Neural cell (in vitro differentiated cells): ENCODE measurements around the gene RNF8.

Experiments
- EP300 ChIP-seq: fragments of 450-650 bp; conservative IDR thresholded peaks from 2 replicates; pipeline ENCODE4 v1.6.1; 2014; ENCODE audit warnings: antibody characterized with exemption, mild to moderate bottlenecking, moderate library complexity; ENCODE audit not compliant: poor library complexity, severe bottlenecking
- EZH2 ChIP-seq: fragments of 200-600, 300-800 bp; shearing (Covaris generic), sonication (generic); IDR thresholded peaks from 2 replicates; pipeline ENCODE4 v1.6.1; 2014; ENCODE audit warnings: antibody characterized with exemption, low read length, borderline replicate concordance, mild to moderate bottlenecking; ENCODE audit not compliant: insufficient read depth, poor library complexity, severe bottlenecking
- MXI1 ChIP-seq: fragments of 450-650 bp; conservative IDR thresholded peaks from 2 replicates; pipeline ENCODE4 v1.6.1; 2014; ENCODE audit warnings: antibody characterized with exemption, mild to moderate bottlenecking; ENCODE audit not compliant: poor library complexity, severe bottlenecking
- POLR2AphosphoS5 ChIP-seq: IDR thresholded peaks from 2 replicates; pipeline ENCODE4 v1.6.1; 2012
- RAD21 ChIP-seq: fragments of 450-650 bp; conservative IDR thresholded peaks from 2 replicates; pipeline ENCODE4 v1.6.1; 2014; ENCODE audit warnings: antibody characterized with exemption, mild to moderate bottlenecking, moderate library complexity
- SMC3 ChIP-seq: fragments of 450-650 bp; conservative IDR thresholded peaks from 2 replicates; pipeline ENCODE4 v1.6.1; 2014; ENCODE audit warnings: antibody characterized with exemption, mild to moderate bottlenecking, moderate library complexity; ENCODE audit not compliant: poor library complexity
- TAF1 ChIP-seq: IDR thresholded peaks from 2 replicates; pipeline ENCODE4 v1.6.1; 2012; ENCODE audit warnings: low read depth
- TF ChIP-seq, protein P1 (sequence below): fragments of 450-650 bp; IDR thresholded peaks from 2 replicates; pipeline ENCODE4 v1.5.1; 2014; ENCODE audit warnings: antibody characterized with exemption, mild to moderate bottlenecking, moderate library complexity; ENCODE audit not compliant: poor library complexity, severe bottlenecking
- TF ChIP-seq, protein P2 (sequence below): IDR thresholded peaks from 2 replicates; pipeline ENCODE4 v1.6.1; 2012; ENCODE audit warnings: borderline replicate concordance

DNA sequence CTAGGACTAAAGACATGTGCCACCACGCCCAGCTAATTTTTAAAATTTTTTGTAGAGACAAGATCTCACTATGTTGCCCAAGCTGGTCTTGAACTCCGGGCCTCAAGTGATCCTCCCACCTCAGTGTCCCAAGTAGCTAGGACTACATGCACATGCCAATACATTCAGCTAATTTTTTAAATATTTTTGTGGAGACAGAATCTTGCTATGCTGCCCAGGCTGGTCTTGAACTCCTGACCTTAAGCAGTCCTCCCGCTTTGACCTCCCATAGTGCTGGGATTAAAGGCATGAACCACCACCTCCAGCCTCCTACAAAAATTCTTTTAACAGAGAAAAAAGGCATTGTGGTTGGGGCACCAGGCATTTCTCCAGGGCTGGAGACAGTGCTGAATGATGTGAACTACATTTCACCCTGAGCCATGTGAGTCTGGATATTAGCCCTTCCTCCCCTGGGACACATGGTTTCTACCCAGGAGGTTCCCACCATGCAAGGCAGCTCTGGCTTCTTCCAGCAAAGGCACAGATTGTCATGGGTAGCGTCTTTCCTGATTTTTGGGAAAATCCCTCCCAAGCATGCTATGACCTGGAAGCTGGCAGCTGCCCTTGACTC, 42.9 kb downstream of the RNF8 start:
- TF ChIP-seq, protein P1, sequence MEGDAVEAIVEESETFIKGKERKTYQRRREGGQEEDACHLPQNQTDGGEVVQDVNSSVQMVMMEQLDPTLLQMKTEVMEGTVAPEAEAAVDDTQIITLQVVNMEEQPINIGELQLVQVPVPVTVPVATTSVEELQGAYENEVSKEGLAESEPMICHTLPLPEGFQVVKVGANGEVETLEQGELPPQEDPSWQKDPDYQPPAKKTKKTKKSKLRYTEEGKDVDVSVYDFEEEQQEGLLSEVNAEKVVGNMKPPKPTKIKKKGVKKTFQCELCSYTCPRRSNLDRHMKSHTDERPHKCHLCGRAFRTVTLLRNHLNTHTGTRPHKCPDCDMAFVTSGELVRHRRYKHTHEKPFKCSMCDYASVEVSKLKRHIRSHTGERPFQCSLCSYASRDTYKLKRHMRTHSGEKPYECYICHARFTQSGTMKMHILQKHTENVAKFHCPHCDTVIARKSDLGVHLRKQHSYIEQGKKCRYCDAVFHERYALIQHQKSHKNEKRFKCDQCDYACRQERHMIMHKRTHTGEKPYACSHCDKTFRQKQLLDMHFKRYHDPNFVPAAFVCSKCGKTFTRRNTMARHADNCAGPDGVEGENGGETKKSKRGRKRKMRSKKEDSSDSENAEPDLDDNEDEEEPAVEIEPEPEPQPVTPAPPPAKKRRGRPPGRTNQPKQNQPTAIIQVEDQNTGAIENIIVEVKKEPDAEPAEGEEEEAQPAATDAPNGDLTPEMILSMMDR = no peak
- TF ChIP-seq POLR2AphosphoS5 (no peak), TAF1 (no peak), MXI1 (no peak), EZH2 (no peak), SMC3 (no peak), RAD21 (no peak), EP300 (no peak)
- TF ChIP-seq, protein P2, sequence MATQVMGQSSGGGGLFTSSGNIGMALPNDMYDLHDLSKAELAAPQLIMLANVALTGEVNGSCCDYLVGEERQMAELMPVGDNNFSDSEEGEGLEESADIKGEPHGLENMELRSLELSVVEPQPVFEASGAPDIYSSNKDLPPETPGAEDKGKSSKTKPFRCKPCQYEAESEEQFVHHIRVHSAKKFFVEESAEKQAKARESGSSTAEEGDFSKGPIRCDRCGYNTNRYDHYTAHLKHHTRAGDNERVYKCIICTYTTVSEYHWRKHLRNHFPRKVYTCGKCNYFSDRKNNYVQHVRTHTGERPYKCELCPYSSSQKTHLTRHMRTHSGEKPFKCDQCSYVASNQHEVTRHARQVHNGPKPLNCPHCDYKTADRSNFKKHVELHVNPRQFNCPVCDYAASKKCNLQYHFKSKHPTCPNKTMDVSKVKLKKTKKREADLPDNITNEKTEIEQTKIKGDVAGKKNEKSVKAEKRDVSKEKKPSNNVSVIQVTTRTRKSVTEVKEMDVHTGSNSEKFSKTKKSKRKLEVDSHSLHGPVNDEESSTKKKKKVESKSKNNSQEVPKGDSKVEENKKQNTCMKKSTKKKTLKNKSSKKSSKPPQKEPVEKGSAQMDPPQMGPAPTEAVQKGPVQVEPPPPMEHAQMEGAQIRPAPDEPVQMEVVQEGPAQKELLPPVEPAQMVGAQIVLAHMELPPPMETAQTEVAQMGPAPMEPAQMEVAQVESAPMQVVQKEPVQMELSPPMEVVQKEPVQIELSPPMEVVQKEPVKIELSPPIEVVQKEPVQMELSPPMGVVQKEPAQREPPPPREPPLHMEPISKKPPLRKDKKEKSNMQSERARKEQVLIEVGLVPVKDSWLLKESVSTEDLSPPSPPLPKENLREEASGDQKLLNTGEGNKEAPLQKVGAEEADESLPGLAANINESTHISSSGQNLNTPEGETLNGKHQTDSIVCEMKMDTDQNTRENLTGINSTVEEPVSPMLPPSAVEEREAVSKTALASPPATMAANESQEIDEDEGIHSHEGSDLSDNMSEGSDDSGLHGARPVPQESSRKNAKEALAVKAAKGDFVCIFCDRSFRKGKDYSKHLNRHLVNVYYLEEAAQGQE = no peak
